WTC11 (cell line): ENCODE measurements around the gene SLC35E3. TPM values are rescaled to one million over a fixed set of nuclear protein-coding genes. Genes with fewer than 3 reads are reported as not detected.
A peak's percentile ranks its signal among the peaks of the same experiment; 100 is the strongest.
"Not testable (repeated sequence)": the region's sequence is repeated elsewhere in the genome, so short reads cannot be mapped to it uniquely, and the experiment has no call there.

ENCODE experiments used
- ATAC-seq: fragments of 200-7000 bp; cut with Tn5 transposase; 2 replicates; pipeline ENCODE4 v1.10.0; 2021; ENCODE audit warnings: mild to moderate bottlenecking, moderate library complexity
- CTCF ChIA-PET: fragments of 300-600 bp; sonication (Branson Sonifier 250); formaldehyde crosslinking; loops from one replicate; lab custom pipeline; 2021; ENCODE audit warnings: antibody characterized with exemption; lab: Charles Lee
- POLR2A ChIA-PET: fragments of 350-600 bp; sonication (Branson Sonifier 250); formaldehyde crosslinking; loops from one replicate; lab custom pipeline; 2021; ENCODE audit warnings: antibody characterized with exemption; lab: Charles Lee
- DNase-seq: peaks from one replicate; pipeline ENCODE4 v3.0.0; 2021; ENCODE audit warnings: low spot score
- H3K27ac Mint-ChIP-seq: 2 replicates; pipeline ENCODE4 v1.8.0; 2021; ENCODE audit warnings: mixed read lengths
- H3K27me3 Mint-ChIP-seq: 2 replicates; pipeline ENCODE4 v1.8.0; 2021; ENCODE audit warnings: low read depth, mild to moderate bottlenecking, moderate library complexity, mixed read lengths
- H3K36me3 Mint-ChIP-seq: 2 replicates; pipeline ENCODE4 v1.8.0; 2021; ENCODE audit warnings: mixed read lengths
- H3K4me1 Mint-ChIP-seq: 2 replicates; pipeline ENCODE4 v1.8.0; 2022; ENCODE audit warnings: mixed read lengths
- H3K4me3 Mint-ChIP-seq: 2 replicates; pipeline ENCODE4 v1.8.0; 2021; ENCODE audit warnings: mild to moderate bottlenecking, moderate library complexity, mixed read lengths
- H3K9me3 Mint-ChIP-seq: 2 replicates; pipeline ENCODE4 v1.8.0; 2021; ENCODE audit warnings: mixed read lengths
- AR ChIP-seq: fragments of 250-450 bp; sonication (Bioruptor Pico); IDR thresholded peaks from 2 replicates; pipeline ENCODE4 v1.9.0; 2021; ENCODE audit warnings: mild to moderate bottlenecking
- ARID4B ChIP-seq: sonication (generic); formaldehyde crosslinking; IDR thresholded peaks from 2 replicates; pipeline ENCODE4 v1.8.0; 2023; ENCODE audit warnings: missing genetic modification reagents, mild to moderate bottlenecking, borderline replicate concordance
- E2F1 ChIP-seq: sonication (generic); formaldehyde crosslinking; IDR thresholded peaks from 2 replicates; pipeline ENCODE4 v1.8.0; 2022; ENCODE audit warnings: mild to moderate bottlenecking, missing genetic modification reagents
- ETV6 ChIP-seq: sonication (generic); formaldehyde crosslinking; IDR thresholded peaks from 2 replicates; pipeline ENCODE4 v1.8.1; 2022; ENCODE audit warnings: mild to moderate bottlenecking, missing genetic modification reagents
- FOXP1 ChIP-seq: sonication (generic); formaldehyde crosslinking; IDR thresholded peaks from 2 replicates; pipeline ENCODE4 v1.8.0; 2022; ENCODE audit warnings: missing genetic modification reagents, mild to moderate bottlenecking, moderate library complexity, borderline replicate concordance
- MYBL2 ChIP-seq: sonication (generic); formaldehyde crosslinking; IDR thresholded peaks from 2 replicates; pipeline ENCODE4 v1.8.1; 2023; ENCODE audit warnings: mild to moderate bottlenecking, moderate library complexity, missing genetic modification reagents
- NFYB ChIP-seq: sonication (generic); formaldehyde crosslinking; conservative IDR thresholded peaks from 2 replicates; pipeline ENCODE4 v1.8.0; 2022; ENCODE audit warnings: low read depth, missing genetic modification reagents
- PRRX2 ChIP-seq: fragments of 250-450 bp; sonication (Bioruptor Pico); IDR thresholded peaks from 2 replicates; pipeline ENCODE4 v1.8.0; 2021; ENCODE audit warnings: mild to moderate bottlenecking
- RELA ChIP-seq: sonication (generic); formaldehyde crosslinking; IDR thresholded peaks from 2 replicates; pipeline ENCODE4 v1.8.1; 2022; ENCODE audit warnings: missing genetic modification reagents, mild to moderate bottlenecking, borderline replicate concordance
- TEAD1 ChIP-seq: sonication (generic); formaldehyde crosslinking; IDR thresholded peaks from 2 replicates; pipeline ENCODE4 v1.8.0; 2022; ENCODE audit warnings: mild to moderate bottlenecking, missing genetic modification reagents
- TP53 ChIP-seq: sonication (generic); formaldehyde crosslinking; IDR thresholded peaks from 2 replicates; pipeline ENCODE4 v1.8.1; 2023; ENCODE audit warnings: mild to moderate bottlenecking, missing genetic modification reagents
- ZNF219 ChIP-seq: sonication (generic); formaldehyde crosslinking; IDR thresholded peaks from 2 replicates; pipeline ENCODE4 v1.8.0; 2023; ENCODE audit warnings: missing genetic modification reagents, mild to moderate bottlenecking, borderline replicate concordance
- total RNA-seq: library from RNA; stranded (reverse); gene quantifications from 3 replicates; pipeline ENCODE4 v1.2.3, GENCODE V29; 2021
- TF ChIP-seq, protein P1 (sequence below): sonication (generic); formaldehyde crosslinking; IDR thresholded peaks from 2 replicates; pipeline ENCODE4 v1.8.1; 2023; ENCODE audit warnings: mild to moderate bottlenecking, missing genetic modification reagents, borderline replicate concordance
- TF ChIP-seq, protein P2 (sequence below): sonication (generic); formaldehyde crosslinking; IDR thresholded peaks from 2 replicates; pipeline ENCODE4 v1.8.1; 2022; ENCODE audit warnings: low read depth, missing genetic modification reagents, borderline replicate concordance
- TF ChIP-seq, protein P3 (sequence below): sonication (generic); formaldehyde crosslinking; IDR thresholded peaks from 2 replicates; pipeline ENCODE4 v1.8.0; 2022; ENCODE audit warnings: mild to moderate bottlenecking, missing genetic modification reagents

Gene SLC35E3
- total RNA-seq, 1 experiment from 2014 or later, result 11.3 TPM

- CTCF ChIA-PET, result interaction anchor here (0.7 to 2.6 kb wide), 8 partner anchors 9 to 349 kb away, joined by 3 to 23 read pairs (median 4); partner anchors contain the start of gene SLC35E3
Observed at GRCh38 chr12:68807274-68807575, 61.2 kb downstream of the SLC35E3 start.

DNA sequence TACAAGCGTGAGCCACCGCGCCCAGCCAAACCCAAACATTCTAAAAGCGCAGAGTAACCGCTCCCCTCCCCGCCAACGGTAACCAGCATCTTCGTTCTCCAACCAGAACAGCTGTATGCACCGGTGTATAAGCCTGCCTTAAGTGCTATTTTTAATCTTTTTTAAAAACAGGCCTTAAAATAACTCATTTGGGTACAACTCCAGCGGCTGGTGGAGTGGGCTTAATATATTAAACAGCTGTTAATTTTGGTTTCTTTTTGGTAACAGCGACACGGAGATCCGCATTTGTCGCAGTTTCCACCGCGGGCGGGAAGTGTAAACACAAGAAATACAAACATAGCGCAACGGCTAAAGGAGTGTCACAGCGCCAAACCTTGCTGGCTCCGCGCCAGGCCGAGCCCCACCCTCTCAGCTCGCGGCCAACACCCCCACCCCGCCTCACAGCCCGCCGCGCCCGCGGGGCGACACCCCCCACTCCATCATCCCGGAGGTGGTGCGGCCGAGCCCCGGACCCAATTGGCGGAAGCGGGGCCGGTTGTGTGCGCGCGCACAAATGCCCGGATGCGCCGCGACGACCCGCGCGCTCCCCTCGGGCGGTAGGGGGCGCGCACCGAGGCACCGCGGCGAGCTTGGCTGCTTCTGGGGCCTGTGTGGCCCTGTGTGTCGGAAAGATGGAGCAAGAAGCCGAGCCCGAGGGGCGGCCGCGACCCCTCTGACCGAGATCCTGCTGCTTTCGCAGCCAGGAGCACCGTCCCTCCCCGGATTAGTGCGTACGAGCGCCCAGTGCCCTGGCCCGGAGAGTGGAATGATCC is 61.8 kb downstream of the SLC35E3 start, which contains the start of gene MDM2:
MDM2 (plus strand) TSS at position 602 of the 812 bp plus-strand sequence. CDS start 301 bp downstream, outside the sequence.
- Mint-ChIP-seq H3K9me3 (no peaks in the 10 kb centered on the region), H3K27ac (peak within 1 kb of the TSS; percentile 98), H3K4me3 (peak within 1 kb of the TSS; percentile 86), H3K36me3 (peaks cover 32% of the 10 kb centered on the region), H3K4me1 (peaks cover 42% of the 10 kb centered on the region), H3K27me3 (no peaks in the 10 kb centered on the region)
- ATAC-seq (peak; percentile 83), DNase-seq (peak; percentile 94)
- CTCF ChIA-PET, result interaction anchor here (0.7 to 2.6 kb wide), 8 partner anchors 9 to 349 kb away, joined by 3 to 23 read pairs (median 4); partner anchors contain the start of gene SLC35E3
- POLR2A ChIA-PET, result interaction anchor here (0.6 to 1.9 kb wide), 5 partner anchors 12 to 121 kb away, joined by 3 to 13 read pairs (median 3); partner anchors contain the start of genes NUP107 and SLC35E3
- TF ChIP-seq, protein P1, sequence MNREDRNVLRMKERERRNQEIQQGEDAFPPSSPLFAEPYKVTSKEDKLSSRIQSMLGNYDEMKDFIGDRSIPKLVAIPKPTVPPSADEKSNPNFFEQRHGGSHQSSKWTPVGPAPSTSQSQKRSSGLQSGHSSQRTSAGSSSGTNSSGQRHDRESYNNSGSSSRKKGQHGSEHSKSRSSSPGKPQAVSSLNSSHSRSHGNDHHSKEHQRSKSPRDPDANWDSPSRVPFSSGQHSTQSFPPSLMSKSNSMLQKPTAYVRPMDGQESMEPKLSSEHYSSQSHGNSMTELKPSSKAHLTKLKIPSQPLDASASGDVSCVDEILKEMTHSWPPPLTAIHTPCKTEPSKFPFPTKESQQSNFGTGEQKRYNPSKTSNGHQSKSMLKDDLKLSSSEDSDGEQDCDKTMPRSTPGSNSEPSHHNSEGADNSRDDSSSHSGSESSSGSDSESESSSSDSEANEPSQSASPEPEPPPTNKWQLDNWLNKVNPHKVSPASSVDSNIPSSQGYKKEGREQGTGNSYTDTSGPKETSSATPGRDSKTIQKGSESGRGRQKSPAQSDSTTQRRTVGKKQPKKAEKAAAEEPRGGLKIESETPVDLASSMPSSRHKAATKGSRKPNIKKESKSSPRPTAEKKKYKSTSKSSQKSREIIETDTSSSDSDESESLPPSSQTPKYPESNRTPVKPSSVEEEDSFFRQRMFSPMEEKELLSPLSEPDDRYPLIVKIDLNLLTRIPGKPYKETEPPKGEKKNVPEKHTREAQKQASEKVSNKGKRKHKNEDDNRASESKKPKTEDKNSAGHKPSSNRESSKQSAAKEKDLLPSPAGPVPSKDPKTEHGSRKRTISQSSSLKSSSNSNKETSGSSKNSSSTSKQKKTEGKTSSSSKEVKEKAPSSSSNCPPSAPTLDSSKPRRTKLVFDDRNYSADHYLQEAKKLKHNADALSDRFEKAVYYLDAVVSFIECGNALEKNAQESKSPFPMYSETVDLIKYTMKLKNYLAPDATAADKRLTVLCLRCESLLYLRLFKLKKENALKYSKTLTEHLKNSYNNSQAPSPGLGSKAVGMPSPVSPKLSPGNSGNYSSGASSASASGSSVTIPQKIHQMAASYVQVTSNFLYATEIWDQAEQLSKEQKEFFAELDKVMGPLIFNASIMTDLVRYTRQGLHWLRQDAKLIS, result 0 out of 2 replicates have a peak, but pooled peaks have one; percentile 29
- TF ChIP-seq, protein P2, sequence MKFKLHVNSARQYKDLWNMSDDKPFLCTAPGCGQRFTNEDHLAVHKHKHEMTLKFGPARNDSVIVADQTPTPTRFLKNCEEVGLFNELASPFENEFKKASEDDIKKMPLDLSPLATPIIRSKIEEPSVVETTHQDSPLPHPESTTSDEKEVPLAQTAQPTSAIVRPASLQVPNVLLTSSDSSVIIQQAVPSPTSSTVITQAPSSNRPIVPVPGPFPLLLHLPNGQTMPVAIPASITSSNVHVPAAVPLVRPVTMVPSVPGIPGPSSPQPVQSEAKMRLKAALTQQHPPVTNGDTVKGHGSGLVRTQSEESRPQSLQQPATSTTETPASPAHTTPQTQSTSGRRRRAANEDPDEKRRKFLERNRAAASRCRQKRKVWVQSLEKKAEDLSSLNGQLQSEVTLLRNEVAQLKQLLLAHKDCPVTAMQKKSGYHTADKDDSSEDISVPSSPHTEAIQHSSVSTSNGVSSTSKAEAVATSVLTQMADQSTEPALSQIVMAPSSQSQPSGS (CRISPR knock-in tag), result no peak
- peak; percentile 50; the same call in 1 of the 2 replicates for TF ChIP-seq NFYB (CRISPR knock-in tag)
- TF ChIP-seq FOXP1 (CRISPR knock-in tag), result peak; percentile 81; the same call in 1 of the 2 replicates
- peak; percentile 89 for TF ChIP-seq ETV6 (CRISPR knock-in tag)
- peak; percentile 61; the same call in 1 of the 2 replicates for TF ChIP-seq TEAD1 (CRISPR knock-in tag)
- TF ChIP-seq PRRX2 (CRISPR knock-in tag), result 0 out of 2 replicates have a peak, but pooled peaks have one; percentile 60
- TF ChIP-seq AR (CRISPR knock-in tag), result peak; percentile 45; the same call in 1 of the 2 replicates
- TF ChIP-seq ZNF219, result no peak
- no peak for TF ChIP-seq RELA (CRISPR knock-in tag)
- peak; percentile 81 for TF ChIP-seq MYBL2 (CRISPR knock-in tag)
- TF ChIP-seq TP53, result 0 out of 2 replicates have a peak, but pooled peaks have one; percentile 42
- peak; percentile 65 for TF ChIP-seq ARID4B (CRISPR knock-in tag)
- TF ChIP-seq E2F1 (CRISPR knock-in tag), result 0 out of 2 replicates have a peak, but pooled peaks have one; percentile 14
- TF ChIP-seq, protein P3, sequence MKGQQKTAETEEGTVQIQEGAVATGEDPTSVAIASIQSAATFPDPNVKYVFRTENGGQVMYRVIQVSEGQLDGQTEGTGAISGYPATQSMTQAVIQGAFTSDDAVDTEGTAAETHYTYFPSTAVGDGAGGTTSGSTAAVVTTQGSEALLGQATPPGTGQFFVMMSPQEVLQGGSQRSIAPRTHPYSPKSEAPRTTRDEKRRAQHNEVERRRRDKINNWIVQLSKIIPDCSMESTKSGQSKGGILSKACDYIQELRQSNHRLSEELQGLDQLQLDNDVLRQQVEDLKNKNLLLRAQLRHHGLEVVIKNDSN (CRISPR knock-in tag), result 0 out of 2 replicates have a peak, but pooled peaks have one; percentile 0

More at GRCh38 chr12:68807274-68807575, 61.2 kb downstream of the SLC35E3 start:
- ATAC-seq, H3K27me3 Mint-ChIP-seq, DNase-seq, H3K9me3 Mint-ChIP-seq: not testable (repeated sequence)
- peaks cover 42% of the 10 kb centered on the region for H3K4me1 Mint-ChIP-seq
- peak overlapping the region; percentile 94 for H3K27ac Mint-ChIP-seq
- peak overlapping the region; percentile 86 for H3K4me3 Mint-ChIP-seq
- POLR2A ChIA-PET, result interaction anchor here (0.6 to 1.9 kb wide), 4 partner anchors 13 to 61 kb away, joined by 3 to 13 read pairs (median 4); partner anchors contain the start of gene SLC35E3
- H3K36me3 Mint-ChIP-seq, result peaks cover 27% of the 10 kb centered on the region
